ENCODE data around the gene STX1A.
A peak's percentile ranks its signal among the peaks of the same experiment; 100 is the strongest.

STX1A gene

GRCh38 chr7:73702226-73702625 is 17.2 kb downstream of the STX1A start:
- no peak for DNase-seq (ENCODE audit: low read depth)
- H3K4me3 ChIP-seq (ENCODE audit: low read depth, low read length) = no peak overlapping the region
- TF ChIP-seq, protein P1, sequence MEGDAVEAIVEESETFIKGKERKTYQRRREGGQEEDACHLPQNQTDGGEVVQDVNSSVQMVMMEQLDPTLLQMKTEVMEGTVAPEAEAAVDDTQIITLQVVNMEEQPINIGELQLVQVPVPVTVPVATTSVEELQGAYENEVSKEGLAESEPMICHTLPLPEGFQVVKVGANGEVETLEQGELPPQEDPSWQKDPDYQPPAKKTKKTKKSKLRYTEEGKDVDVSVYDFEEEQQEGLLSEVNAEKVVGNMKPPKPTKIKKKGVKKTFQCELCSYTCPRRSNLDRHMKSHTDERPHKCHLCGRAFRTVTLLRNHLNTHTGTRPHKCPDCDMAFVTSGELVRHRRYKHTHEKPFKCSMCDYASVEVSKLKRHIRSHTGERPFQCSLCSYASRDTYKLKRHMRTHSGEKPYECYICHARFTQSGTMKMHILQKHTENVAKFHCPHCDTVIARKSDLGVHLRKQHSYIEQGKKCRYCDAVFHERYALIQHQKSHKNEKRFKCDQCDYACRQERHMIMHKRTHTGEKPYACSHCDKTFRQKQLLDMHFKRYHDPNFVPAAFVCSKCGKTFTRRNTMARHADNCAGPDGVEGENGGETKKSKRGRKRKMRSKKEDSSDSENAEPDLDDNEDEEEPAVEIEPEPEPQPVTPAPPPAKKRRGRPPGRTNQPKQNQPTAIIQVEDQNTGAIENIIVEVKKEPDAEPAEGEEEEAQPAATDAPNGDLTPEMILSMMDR (IDR thresholded peaks at IDR 0.05; ENCODE audit: control insufficient read depth, extremely low read depth, insufficient read depth) = no peak

DNA sequence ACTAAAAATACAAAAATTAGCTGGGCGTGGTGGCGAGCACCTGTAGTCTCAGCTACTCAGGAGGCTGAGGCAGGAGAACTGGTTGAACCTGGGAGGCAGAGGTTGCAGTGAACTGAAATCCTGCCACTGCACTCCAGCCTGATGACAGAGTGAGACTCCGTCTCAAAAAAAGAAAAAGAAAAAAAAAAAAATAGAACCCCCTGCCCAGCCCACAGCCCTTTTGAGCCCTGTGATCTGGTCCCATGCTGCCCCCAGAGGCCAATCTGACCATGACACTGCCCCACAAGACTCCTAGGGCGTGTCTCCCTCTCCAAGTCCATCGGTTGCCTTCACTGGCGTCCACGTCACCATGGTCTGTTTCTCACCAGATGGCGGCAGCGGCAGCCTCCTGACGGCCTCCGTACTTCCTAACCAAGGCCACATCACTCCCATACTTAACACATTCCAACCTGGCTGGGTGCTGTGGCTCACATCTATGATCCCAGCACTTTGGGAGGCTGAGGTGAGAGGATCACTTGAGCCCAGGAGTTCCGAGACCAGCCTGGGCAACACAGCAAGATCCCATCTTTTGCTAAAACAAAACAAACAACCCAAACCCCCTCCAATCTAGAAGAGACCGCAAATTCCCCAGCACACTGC is 18.0 kb downstream of the STX1A start:
- H3K4me3 ChIP-seq (ENCODE audit: low read depth, low read length) = no peak overlapping the region
- DNase-seq (ENCODE audit: low read depth) = no peak
- TF ChIP-seq, protein P1 (IDR thresholded peaks at IDR 0.05; ENCODE audit: control insufficient read depth, extremely low read depth, insufficient read depth) = peak; percentile 34

- TF ChIP-seq, protein P1 (IDR thresholded peaks at IDR 0.05; ENCODE audit: control insufficient read depth, extremely low read depth, insufficient read depth) = no peak
- DNase-seq (ENCODE audit: low read depth) = no peak
- H3K4me3 ChIP-seq (ENCODE audit: low read depth, low read length) = no peak overlapping the region
Observed at GRCh38 chr7:73700581-73701134, 18.8 kb downstream of the STX1A start.

DNA sequence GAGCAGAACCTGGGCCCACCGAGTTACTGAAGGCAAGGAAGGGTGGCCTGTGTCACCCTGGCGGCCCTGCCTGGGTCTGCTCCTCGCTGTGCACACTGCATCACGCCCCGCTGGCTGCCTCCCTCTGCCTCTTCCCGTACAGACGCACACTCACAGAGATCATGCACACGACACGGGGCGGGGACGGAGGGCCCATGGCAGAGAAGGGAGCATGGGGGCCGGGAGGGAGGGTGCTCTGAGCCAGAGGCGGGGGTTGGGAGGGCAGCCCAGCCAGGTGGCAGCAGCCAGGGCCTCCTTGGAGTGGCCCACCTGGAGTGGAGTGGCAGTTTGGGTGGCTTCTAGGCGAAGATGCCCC is 19.4 kb downstream of the STX1A start:
- TF ChIP-seq, protein P1 (IDR thresholded peaks at IDR 0.05; ENCODE audit: control insufficient read depth, extremely low read depth, insufficient read depth) = no peak

GRCh38 chr7:73699370-73700068 is 19.9 kb downstream of the STX1A start:
- H3K4me3 ChIP-seq (ENCODE audit: low read depth, low read length) = no peak overlapping the region
- DNase-seq (ENCODE audit: low read depth) = no peak
- TF ChIP-seq, protein P1 (IDR thresholded peaks at IDR 0.05; ENCODE audit: control insufficient read depth, extremely low read depth, insufficient read depth) = no peak

More for the DNA sequence above, 19.4 kb downstream of the STX1A start:
- no peak for DNase-seq (ENCODE audit: low read depth)
- H3K4me3 ChIP-seq (ENCODE audit: low read depth, low read length) = no peak overlapping the region

DNA sequence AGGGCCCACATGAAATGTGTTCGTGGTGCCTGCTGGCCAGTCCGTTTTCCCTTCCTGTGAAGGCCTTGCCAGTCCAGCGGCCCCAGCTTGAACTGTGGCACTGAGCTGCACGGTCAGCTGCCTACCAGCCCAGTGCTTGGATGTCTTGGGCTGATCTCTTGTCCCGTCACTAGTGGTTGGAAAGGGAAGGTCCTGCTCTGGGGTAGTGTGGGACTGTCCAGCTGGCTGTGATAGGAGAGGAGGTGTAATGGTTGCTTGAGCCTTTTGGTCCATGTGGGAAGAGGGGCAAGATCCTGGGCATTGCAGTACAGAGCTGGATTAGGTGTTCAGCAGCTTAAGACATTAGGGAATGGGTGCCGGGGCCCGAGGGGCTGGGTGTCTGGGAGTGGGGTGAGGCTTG is 21.1 kb downstream of the STX1A start:
- TF ChIP-seq, protein P1 (IDR thresholded peaks at IDR 0.05; ENCODE audit: control insufficient read depth, extremely low read depth, insufficient read depth) = no peak
- H3K4me3 ChIP-seq (ENCODE audit: low read depth, low read length) = no peak overlapping the region
- DNase-seq (ENCODE audit: low read depth) = no peak

Measured in LNCaP clone FGC (cell line).